HepG2 (cell line): ENCODE measurements around the gene MEMO1. TPM values are rescaled to one million over a fixed set of nuclear protein-coding genes. Genes with fewer than 3 reads are reported as not detected.
"Not testable (repeated sequence)": the region's sequence is repeated elsewhere in the genome, so short reads cannot be mapped to it uniquely, and the experiment has no call there.

Source experiments
- ATAC-seq: fragments of 200-7000 bp; cut with Tn5 transposase; 3 replicates; pipeline ENCODE4 v1.9.1; 2020; ENCODE audit warnings: mild to moderate bottlenecking, moderate library complexity
- BruUV-seq: library from RNA; stranded (reverse); fragments of 400-500 nt; replicated peaks from 2 replicates; lab custom pipeline; 2021; lab: Mats Ljungman, UMichigan
- CTCF ChIA-PET: fragments of 300-600 bp; formaldehyde crosslinking; extraction: SDS; loops from one replicate; lab custom pipeline; 2021; ENCODE audit warnings: low total read pairs, inconsistent platforms, low intra/inter-chr PET ratio; lab: Yijun Ruan, JAX
- POLR2A ChIA-PET: fragments of 350-600 bp; sonication (Branson Sonifier 250); formaldehyde crosslinking; loops from one replicate; lab custom pipeline; 2020; ENCODE audit warnings: antibody characterized with exemption, inconsistent platforms; lab: Yijun Ruan, JAX
- DNase-seq: peaks from one replicate; pipeline ENCODE4 v3.0.0-alpha.2; 2015; ENCODE audit warnings: low spot score
- FAIRE-seq: peaks from 3 replicates; lab custom pipeline; 2011; peaks lifted over from hg19 to GRCh38; lab: Jason Lieb, UNC
- H2AFZ ChIP-seq: one replicate; pipeline ENCODE4 v1.6.1; 2011; ENCODE audit warnings: low read length, inconsistent platforms
- H3K27ac ChIP-seq: fragments of 300-600 bp; 3 replicates; pipeline ENCODE4 v1.8.0; 2011; ENCODE audit warnings: mixed run types, mild to moderate bottlenecking, mixed read lengths, low read length, inconsistent platforms; ENCODE audit not compliant: insufficient read depth; ENCODE audit errors: extremely low read length
- H3K27me3 ChIP-seq, 2 experiments: fragments of 200-600 bp in 1 of 2; 2 replicates in 1 of 2; 3 replicates in 1 of 2; pipeline versions ENCODE4 v1.6.0 to v1.8.0; 2011; ENCODE audit warnings: low read length in 2 of 2, mild to moderate bottlenecking in 2 of 2, moderate library complexity in 2 of 2, inconsistent platforms in 1 of 2; ENCODE audit not compliant: insufficient read depth in 2 of 2, control insufficient read depth in 1 of 2
- H3K36me3 ChIP-seq, 2 experiments: fragments of 200-600 bp in 1 of 2; replicated peaks in 1 of 2; 2 replicates in 1 of 2; 3 replicates in 1 of 2; pipeline versions ENCODE4 v1.5.1 to v1.8.0; 2011; ENCODE audit warnings: low read length in 2 of 2, inconsistent platforms in 1 of 2; ENCODE audit not compliant: insufficient read depth in 2 of 2, control insufficient read depth in 1 of 2
- H3K4me1 ChIP-seq: 2 replicates; pipeline ENCODE4 v1.5.1; 2012; ENCODE audit warnings: low read length, inconsistent platforms; ENCODE audit not compliant: insufficient read depth
- H3K4me2 ChIP-seq: 2 replicates; pipeline ENCODE4 v1.6.0; 2011; ENCODE audit warnings: low read depth, low read length, inconsistent platforms
- H3K4me3 ChIP-seq, 3 experiments: fragments of 200-600 bp in 1 of 3; sonication (generic), shearing (Covaris generic) in 1 of 3; replicated peaks in 1 of 3; 2 replicates each; pipeline ENCODE4 v1.5.1; 2011 to 2016; ENCODE audit warnings: low read length in 3 of 3, inconsistent platforms in 2 of 3, low read depth in 2 of 3, mild to moderate bottlenecking in 2 of 3, control low read depth in 1 of 3, mixed read lengths in 1 of 3; ENCODE audit not compliant: insufficient read depth in 1 of 3
- H3K79me2 ChIP-seq: one replicate; pipeline ENCODE4 v1.6.1; 2011; ENCODE audit warnings: low read length, inconsistent platforms; ENCODE audit not compliant: insufficient read depth
- H3K9ac ChIP-seq: 2 replicates; pipeline ENCODE4 v1.6.0; 2011; ENCODE audit warnings: mild to moderate bottlenecking, low read depth, low read length, inconsistent platforms; ENCODE audit not compliant: insufficient read depth
- H3K9me3 ChIP-seq: 2 replicates; pipeline ENCODE4 v1.5.1; 2012; ENCODE audit warnings: mild to moderate bottlenecking, low read length
- H4K20me1 ChIP-seq: 2 replicates; pipeline ENCODE4 v1.6.0; 2011; ENCODE audit warnings: inconsistent platforms, mild to moderate bottlenecking, low read length, moderate library complexity; ENCODE audit not compliant: insufficient read depth
- ARID2 ChIP-seq: sonication (generic); formaldehyde crosslinking; IDR thresholded peaks from 2 replicates; pipeline ENCODE4 v1.8.1; 2022; ENCODE audit warnings: mild to moderate bottlenecking, missing genetic modification reagents, borderline replicate concordance
- HNRNPK ChIP-seq: fragments of 200-400 bp; formaldehyde crosslinking; IDR thresholded peaks from 2 replicates; pipeline ENCODE4 v1.6.1; 2018; ENCODE audit warnings: low read length, low read depth, moderate library complexity, mild to moderate bottlenecking; ENCODE audit not compliant: poor library complexity, severe bottlenecking
- KLF13 ChIP-seq: sonication (generic); formaldehyde crosslinking; IDR thresholded peaks from 2 replicates; pipeline ENCODE4 v1.4.0; 2020; ENCODE audit warnings: mild to moderate bottlenecking, missing genetic modification reagents
- KLF16 ChIP-seq, 2 experiments: sonication (generic) in 1 of 2; formaldehyde crosslinking in 1 of 2; IDR thresholded peaks; 2 replicates each; pipeline versions ENCODE4 v1.6.1 to v1.8.0; 2016 to 2023; ENCODE audit warnings: missing genetic modification reagents in 2 of 2, missing compliant biosample characterization in 1 of 2
- LCORL ChIP-seq, 2 experiments: fragments of 450-650 bp in 1 of 2; sonication (generic) in 1 of 2; formaldehyde crosslinking in 1 of 2; IDR thresholded peaks; 2 replicates each; pipeline versions ENCODE4 v1.5.0 to v1.6.1; 2017 to 2020; ENCODE audit warnings: antibody characterized with exemption in 1 of 2, missing genetic modification reagents in 1 of 2
- MEIS2 ChIP-seq: sonication (generic); formaldehyde crosslinking; IDR thresholded peaks from 2 replicates; pipeline ENCODE4 v1.9.0; 2021; ENCODE audit warnings: mild to moderate bottlenecking, missing genetic modification reagents
- MYC ChIP-seq: sonication (generic); formaldehyde crosslinking; IDR thresholded peaks from 2 replicates; pipeline ENCODE4 v1.9.0; 2021; ENCODE audit warnings: missing genetic modification reagents, borderline replicate concordance
- NONO ChIP-seq, 2 experiments: fragments of 450-650 bp in 1 of 2; sonication (generic) in 1 of 2; formaldehyde crosslinking in 1 of 2; IDR thresholded peaks in 1 of 2; conservative IDR thresholded peaks in 1 of 2; 2 replicates each; pipeline versions ENCODE4 v1.6.1 to v1.8.0; 2017 to 2022; ENCODE audit warnings: mild to moderate bottlenecking in 1 of 2, missing genetic modification reagents in 1 of 2, moderate library complexity in 1 of 2
- PAWR ChIP-seq: sonication (generic); formaldehyde crosslinking; IDR thresholded peaks from 2 replicates; pipeline ENCODE4 v1.4.0; 2020; ENCODE audit warnings: missing genetic modification reagents, mild to moderate bottlenecking, borderline replicate concordance
- PAX8 ChIP-seq: sonication (generic); formaldehyde crosslinking; IDR thresholded peaks from 2 replicates; pipeline ENCODE4 v1.8.0; 2022; ENCODE audit warnings: mild to moderate bottlenecking, missing genetic modification reagents, borderline replicate concordance
- PHF8 ChIP-seq: sonication (generic); formaldehyde crosslinking; IDR thresholded peaks from 2 replicates; pipeline ENCODE4 v1.5.0; 2020; ENCODE audit warnings: missing genetic modification reagents
- ZNF350 ChIP-seq: sonication (generic); formaldehyde crosslinking; IDR thresholded peaks from 2 replicates; pipeline ENCODE4 v1.4.0; 2020; ENCODE audit warnings: mild to moderate bottlenecking, low read depth, missing genetic modification reagents, borderline replicate concordance
- WGBS: methylation state at CpG from one replicate; pipeline ENCODE4 v1.1.6; 2017; ENCODE audit warnings: low lambda C conversion rate; 5-methylcytosine and 5-hydroxymethylcytosine counted together
- in situ Hi-C: cut with HindIII; loops from 2 replicates; pipeline ENCODE4 v1.10.0; 2017; ENCODE audit warnings: low pct_unique_long_range_greater_than_20kb; ENCODE audit not compliant: extremely low pct_ligation_motif_present
- intact Hi-C: fragments of 100-400 bp; cut with micrococcal nuclease; formaldehyde crosslinking; loops from one replicate; pipeline ENCODE4 v1.10.0; 2022; ENCODE audit not compliant: unreplicated experiment
- polyA plus RNA-seq, 8 experiments: library from polyadenylated mRNA; depleted of rRNA in 3 of 8; stranded (reverse) in 7 of 8; unstranded in 1 of 8; fragments of >200 nt; fragmentation: Illumina TruSeq in 4 of 8; extraction: Trizol in 4 of 8; gene quantifications; 2 replicates each; pipeline versions ENCODE4 v1.2.1 to v1.2.3, GENCODE V29; 2011 to 2016; ENCODE audit warnings: low read depth in 4 of 8, missing spikeins in 1 of 8, mixed read lengths in 1 of 8; ENCODE audit not compliant: insufficient read depth in 1 of 8
- total RNA-seq, 5 experiments: library from RNA; depleted of rRNA; stranded (reverse); fragments of >200 nt; fragmentation: Illumina TruSeq; extraction: Trizol; gene quantifications; 2 replicates each; pipeline ENCODE4 v1.2.3, GENCODE V29; 2016; ENCODE audit warnings: low read depth in 1 of 5
- TF ChIP-seq, protein P1 (sequence below): sonication (generic); formaldehyde crosslinking; IDR thresholded peaks from 2 replicates; pipeline ENCODE4 v1.4.0; 2020; ENCODE audit warnings: mild to moderate bottlenecking, missing genetic modification reagents

The MEMO1 gene
- total and polyA plus RNA-seq, 2 of the 13 experiments (the other 11 are each of a cell fraction or from before 2014, with no cell fraction given) = 69.8 to 81.6 TPM

- intact Hi-C loops = loop anchor here (2.0 kb wide), 1 partner anchor 53 kb away; the partner anchor contains the start of gene SPAST
- Histone ChIP-seq H3K79me2 (peaks cover 40% of the 10 kb centered on the region), H4K20me1 (peaks cover 40% of the 10 kb centered on the region), H3K9ac (peak overlapping the region; percentile 52), H3K4me3 (peak overlapping the region in 2 of 3 experiments; percentile 87 to 95; a peak in 3 of 6 replicates), H3K27ac (peak overlapping the region; percentile 54), H3K4me1 (peaks cover 47% of the 10 kb centered on the region)
- in situ Hi-C loops, DNase-seq, CTCF ChIA-PET, H3K9me3 ChIP-seq, H3K36me3 ChIP-seq, BruUV-seq, FAIRE-seq, H3K27me3 ChIP-seq, H3K4me2 ChIP-seq, H2AFZ ChIP-seq: not testable (repeated sequence)
- peak; percentile 49 for ATAC-seq
- POLR2A ChIA-PET = interaction anchor here (0.6 to 1.9 kb wide), 4 partner anchors 9 to 156 kb away, joined by 3 to 22 read pairs (median 8); partner anchors contain the start of genes DPY30, SLC30A6 and SPAST
- 0 out of 2 replicates have a peak, but pooled peaks have one; percentile 0 for TF ChIP-seq ARID2 (CRISPR knock-in tag)
- 0 out of 2 replicates have a peak, but pooled peaks have one; percentile 8 for TF ChIP-seq PAX8
- no CpG with 5 or more reads among the region's 43 CpGs for WGBS
Measured at GRCh38 chr2:32010280-32010669, 533 bp downstream of the MEMO1 start.

- Histone ChIP-seq H3K4me2 (peak overlapping the region; percentile 83), H4K20me1 (peaks cover 41% of the 10 kb centered on the region), H3K27me3 (no peaks in the 10 kb centered on the region; a peak in 1 of 5 replicates), H3K4me3 (peak overlapping the region; percentile 87 to 99 (median 95)), H2AFZ (no peak overlapping the region), H3K9ac (peak overlapping the region; percentile 84), H3K27ac (peak overlapping the region; percentile 77), H3K79me2 (peaks cover 46% of the 10 kb centered on the region), H3K9me3 (no peaks in the 10 kb centered on the region), H3K36me3 (no peaks in the 10 kb centered on the region), H3K4me1 (peaks cover 53% of the 10 kb centered on the region)
- peak; percentile 1; the same call in 2 of the 3 replicates for ATAC-seq
- intact Hi-C loops = loop anchor here (2.0 to 5.0 kb wide), 3 partner anchors 37 to 82 kb away; partner anchors contain the start of gene SPAST
- CTCF ChIA-PET = no interaction called here
- FAIRE-seq = no peak
- in situ Hi-C loops = no loop called here
- no TSS peak for BruUV-seq
- DNase-seq = no peak
- POLR2A ChIA-PET = interaction anchor here (0.6 to 2.3 kb wide), 7 partner anchors 10 to 156 kb away, joined by 3 to 22 read pairs (median 5); partner anchors contain the start of genes DPY30, SLC30A6 and SPAST
- 0% methylated on average over 32 of the region's 91 CpGs for WGBS
- TF ChIP-seq ZNF350 (peak; percentile 50; the same call in 1 of the 2 replicates), HNRNPK (peak; percentile 3), PHF8 (CRISPR knock-in tag) (peak; percentile 34), PAWR (CRISPR knock-in tag) (no peak), MYC (peak; percentile 57; the same call in 1 of the 2 replicates), LCORL (IDR thresholded peaks at IDR 0.05) (no peak), LCORL (CRISPR knock-in tag; IDR thresholded peaks at IDR 0.05) (no peak), MEIS2 (CRISPR knock-in tag) (peak; percentile 27; the same call in 1 of the 2 replicates), KLF13 (CRISPR knock-in tag) (0 out of 2 replicates have a peak, but pooled peaks have one; percentile 22), NONO (IDR thresholded peaks at IDR 0.05) (no peak), NONO (CRISPR knock-in tag; conservative IDR thresholded peaks at IDR 0.05) (0 out of 2 replicates have a peak, but pooled peaks have one; percentile 18), KLF16 (CRISPR knock-in tag; IDR thresholded peaks at IDR 0.05) (0 out of 4 replicates have a peak, but pooled peaks of 1 of the 2 experiments have one; percentile 5)
- TF ChIP-seq, protein P1, sequence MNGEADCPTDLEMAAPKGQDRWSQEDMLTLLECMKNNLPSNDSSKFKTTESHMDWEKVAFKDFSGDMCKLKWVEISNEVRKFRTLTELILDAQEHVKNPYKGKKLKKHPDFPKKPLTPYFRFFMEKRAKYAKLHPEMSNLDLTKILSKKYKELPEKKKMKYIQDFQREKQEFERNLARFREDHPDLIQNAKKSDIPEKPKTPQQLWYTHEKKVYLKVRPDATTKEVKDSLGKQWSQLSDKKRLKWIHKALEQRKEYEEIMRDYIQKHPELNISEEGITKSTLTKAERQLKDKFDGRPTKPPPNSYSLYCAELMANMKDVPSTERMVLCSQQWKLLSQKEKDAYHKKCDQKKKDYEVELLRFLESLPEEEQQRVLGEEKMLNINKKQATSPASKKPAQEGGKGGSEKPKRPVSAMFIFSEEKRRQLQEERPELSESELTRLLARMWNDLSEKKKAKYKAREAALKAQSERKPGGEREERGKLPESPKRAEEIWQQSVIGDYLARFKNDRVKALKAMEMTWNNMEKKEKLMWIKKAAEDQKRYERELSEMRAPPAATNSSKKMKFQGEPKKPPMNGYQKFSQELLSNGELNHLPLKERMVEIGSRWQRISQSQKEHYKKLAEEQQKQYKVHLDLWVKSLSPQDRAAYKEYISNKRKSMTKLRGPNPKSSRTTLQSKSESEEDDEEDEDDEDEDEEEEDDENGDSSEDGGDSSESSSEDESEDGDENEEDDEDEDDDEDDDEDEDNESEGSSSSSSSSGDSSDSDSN (CRISPR knock-in tag) = peak; percentile 88
Measured at GRCh38 chr2:32009516-32010256, 1.1 kb downstream of the MEMO1 start.
